GM23248 (cell line): Measurements from ENCODE around the gene PSENEN. TPM values are rescaled to one million over a fixed set of nuclear protein-coding genes. Genes with fewer than 3 reads are reported as not detected.

Experiments
- DNase-seq: peaks from one replicate; pipeline ENCODE4 v3.0.0-alpha.2; 2015
- H2AFZ ChIP-seq: fragments of 200-600 bp; sonication (generic); 2 replicates; pipeline ENCODE4 v1.6.1; 2016; ENCODE audit warnings: antibody characterized with exemption
- H3F3A ChIP-seq: fragments of 200-600 bp; sonication (generic); 2 replicates; pipeline ENCODE4 v1.6.1; 2016; ENCODE audit warnings: mild to moderate bottlenecking, antibody characterized with exemption, mixed run types; ENCODE audit not compliant: insufficient read depth
- H3K27ac ChIP-seq: fragments of 200-600 bp; sonication (generic); 2 replicates; pipeline ENCODE4 v1.5.1; 2016; ENCODE audit warnings: mild to moderate bottlenecking
- H3K27me3 ChIP-seq: fragments of 200-600 bp; sonication (generic); replicated peaks from 2 replicates; pipeline ENCODE4 v1.6.1; 2016; ENCODE audit warnings: mild to moderate bottlenecking; ENCODE audit not compliant: insufficient read depth
- H3K36me3 ChIP-seq: fragments of 200-600 bp; sonication (generic); 2 replicates; pipeline ENCODE4 v1.6.1; 2016; ENCODE audit warnings: low read depth, mild to moderate bottlenecking
- H3K4me1 ChIP-seq: fragments of 200-600 bp; sonication (generic); 2 replicates; pipeline ENCODE4 v1.6.1; 2016; ENCODE audit warnings: mild to moderate bottlenecking; ENCODE audit not compliant: insufficient read depth
- H3K4me2 ChIP-seq: fragments of 200-600 bp; sonication (generic); one replicate; pipeline ENCODE4 v1.6.1; 2016; ENCODE audit warnings: mild to moderate bottlenecking; ENCODE audit not compliant: unreplicated experiment
- H3K4me3 ChIP-seq: fragments of 200-600 bp; sonication (generic); 2 replicates; pipeline ENCODE4 v1.5.1; 2016; ENCODE audit warnings: mild to moderate bottlenecking
- H3K79me2 ChIP-seq: fragments of 200-600 bp; sonication (generic); 2 replicates; pipeline ENCODE4 v1.6.1; 2016; ENCODE audit warnings: mild to moderate bottlenecking; ENCODE audit not compliant: insufficient read depth
- H3K9ac ChIP-seq: fragments of 200-600 bp; sonication (generic); 2 replicates; pipeline ENCODE4 v1.6.1; 2016; ENCODE audit warnings: mild to moderate bottlenecking
- H3K9me2 ChIP-seq: fragments of 200-600 bp; sonication (generic); 2 replicates; pipeline ENCODE4 v1.6.1; 2016; ENCODE audit warnings: mixed run types, mild to moderate bottlenecking, moderate library complexity; ENCODE audit not compliant: insufficient read depth
- H3K9me3 ChIP-seq: fragments of 200-600 bp; sonication (generic); one replicate; pipeline ENCODE4 v1.6.1; 2017; ENCODE audit warnings: low read depth
- H4K20me1 ChIP-seq: fragments of 200-600 bp; sonication (generic); 2 replicates; pipeline ENCODE4 v1.6.0; 2016; ENCODE audit not compliant: insufficient read depth
- EZH2 ChIP-seq: fragments of 200-600 bp; sonication (generic); IDR thresholded peaks from 2 replicates; pipeline ENCODE4 v1.6.1; 2018; ENCODE audit warnings: antibody characterized with exemption, mild to moderate bottlenecking; ENCODE audit not compliant: insufficient read depth, poor library complexity, severe bottlenecking
- EZH2phosphoT487 ChIP-seq: fragments of 200-600 bp; sonication (generic); IDR thresholded peaks from 2 replicates; pipeline ENCODE4 v1.6.1; 2018; ENCODE audit warnings: antibody characterized with exemption, moderate library complexity, mild to moderate bottlenecking, low read depth; ENCODE audit not compliant: insufficient read depth
- WGBS, 2 experiments: methylation state at CpG; one replicate each; pipeline ENCODE4 v1.1.6; 2015 to 2017; ENCODE audit warnings: low lambda C conversion rate in 2 of 2, low coverage in 1 of 2; ENCODE audit errors: missing lambda C conversion rate in 2 of 2; 5-methylcytosine and 5-hydroxymethylcytosine counted together
- in situ Hi-C: fragments of 300-500 bp; cut with MboI; formaldehyde crosslinking; loops from 2 replicates; pipeline ENCODE4 v1.15.0; 2020
- polyA plus RNA-seq: library from polyadenylated mRNA; unstranded; fragments of >200 nt; fragmentation: Nextera tagmentation; extraction: Ambion mirVana; gene quantifications from 2 replicates; pipeline ENCODE4 v1.2.1, GENCODE V29; 2016
- total RNA-seq: library from RNA; depleted of rRNA; stranded (reverse); fragments of >200 nt; shearing (Covaris generic); gene quantifications from 2 replicates; pipeline ENCODE4 v1.2.3, GENCODE V29; 2014

Gene PSENEN
- total and polyA plus RNA-seq, 2 experiments from 2014 or later, result 21.6 to 108 TPM

- H3K27me3 ChIP-seq, result no peaks in the 10 kb centered on the region; the same call in 1 of the 2 replicates
- no peaks in the 10 kb centered on the region for H4K20me1 ChIP-seq
- no peak for TF ChIP-seq EZH2
- no peak for TF ChIP-seq EZH2phosphoT487
- no peaks in the 10 kb centered on the region for H3K36me3 ChIP-seq
- no peak overlapping the region for H3K4me3 ChIP-seq
- no peaks in the 10 kb centered on the region for H3F3A ChIP-seq
- no peak overlapping the region for H3K4me2 ChIP-seq
- no peaks in the 10 kb centered on the region for H3K9me2 ChIP-seq
- no peaks in the 10 kb centered on the region for H3K4me1 ChIP-seq
- in situ Hi-C loops, result no loop called here
- no peaks in the 10 kb centered on the region for H3K9me3 ChIP-seq
- no peak overlapping the region for H3K27ac ChIP-seq
- no peak overlapping the region for H2AFZ ChIP-seq
- no peak overlapping the region for H3K9ac ChIP-seq
- DNase-seq, result no peak
- WGBS, 2 experiments, result 45 to 51% methylated on average over 9 of the region's 9 CpGs
- no peaks in the 10 kb centered on the region for H3K79me2 ChIP-seq
Observed at GRCh38 chr19:35703343-35703742, 42.1 kb upstream of the PSENEN start.

GRCh38 chr19:35704218-35704617 lies 41.2 kb upstream of the PSENEN start, which contains the start of gene ZBTB32:
Gene ZBTB32, plus strand, starts transcription at chr19:35704558. Its CDS starts 10,069 bp downstream, at chr19:35714627.
- H3K9ac ChIP-seq, result no peak within 1 kb of the TSS
- no peaks in the 10 kb centered on the region for H4K20me1 ChIP-seq
- H3K79me2 ChIP-seq, result no peaks in the 10 kb centered on the region
- no peaks in the 10 kb centered on the region for H3K9me2 ChIP-seq
- H3K9me3 ChIP-seq, result no peaks in the 10 kb centered on the region
- WGBS, 2 experiments, result 17 to 22% methylated on average over 23 to 24 of the region's 24 CpGs
- H3F3A ChIP-seq, result no peaks in the 10 kb centered on the region
- H3K4me1 ChIP-seq, result no peaks in the 10 kb centered on the region
- no peak for TF ChIP-seq EZH2
- TF ChIP-seq EZH2phosphoT487, result no peak
- no peak within 1 kb of the TSS for H3K27ac ChIP-seq
- H2AFZ ChIP-seq, result no peak within 1 kb of the TSS
- peak; percentile 74 for DNase-seq
- H3K4me3 ChIP-seq, result no peak within 1 kb of the TSS
- no peak within 1 kb of the TSS for H3K4me2 ChIP-seq
- no peaks in the 10 kb centered on the region for H3K36me3 ChIP-seq
- in situ Hi-C loops, result no loop called here
- no peaks in the 10 kb centered on the region; the same call in 1 of the 2 replicates for H3K27me3 ChIP-seq

- Histone ChIP-seq H4K20me1 (no peaks in the 10 kb centered on the region), H3K27ac (no peak overlapping the region), H3K36me3 (no peaks in the 10 kb centered on the region), H3K4me3 (no peak overlapping the region), H3K9me3 (no peaks in the 10 kb centered on the region), H3K4me2 (no peak overlapping the region), H3K4me1 (no peaks in the 10 kb centered on the region), H3F3A (no peaks in the 10 kb centered on the region), H2AFZ (no peak overlapping the region), H3K27me3 (no peaks in the 10 kb centered on the region; the same call in 1 of the 2 replicates), H3K9ac (no peak overlapping the region), H3K79me2 (no peaks in the 10 kb centered on the region), H3K9me2 (no peaks in the 10 kb centered on the region)
- TF ChIP-seq EZH2 (no peak), EZH2phosphoT487 (no peak)
- WGBS, 2 experiments, result 50 to 64% methylated on average over 1 of the region's 1 CpG
- in situ Hi-C loops, result no loop called here
- no peak for DNase-seq
Observed at GRCh38 chr19:35708391-35708790, 37.1 kb upstream of the PSENEN start.

- Histone ChIP-seq H3K4me1 (no peaks in the 10 kb centered on the region), H3K4me3 (no peak overlapping the region), H3K27ac (no peak overlapping the region), H3F3A (no peaks in the 10 kb centered on the region), H3K9me3 (no peaks in the 10 kb centered on the region), H3K27me3 (no peaks in the 10 kb centered on the region; the same call in 1 of the 2 replicates), H4K20me1 (no peaks in the 10 kb centered on the region), H3K9ac (no peak overlapping the region), H3K79me2 (0 out of 2 replicates have a peak, but pooled peaks cover 9% of the 10 kb centered on the region), H3K4me2 (no peak overlapping the region), H2AFZ (no peak overlapping the region), H3K9me2 (no peaks in the 10 kb centered on the region), H3K36me3 (no peaks in the 10 kb centered on the region)
- 42% methylated on average over 13 of the region's 13 CpGs for WGBS, 2 experiments
- TF ChIP-seq EZH2phosphoT487, result no peak
- no peak for TF ChIP-seq EZH2
- in situ Hi-C loops, result no loop called here
- peak; percentile 16 for DNase-seq
Observed at GRCh38 chr19:35710784-35711723, 34.4 kb upstream of the PSENEN start.
